Measurements from ENCODE around the gene GRK1. TPM values are rescaled to one million over a fixed set of nuclear protein-coding genes. Genes with fewer than 3 reads are reported as not detected.
"Not testable (repeated sequence)": the region's sequence is repeated elsewhere in the genome, so short reads cannot be mapped to it uniquely, and the experiment has no call there.

The GRK1 gene
- total RNA-seq, 1 donor from 2014 or later: not detected

DNA sequence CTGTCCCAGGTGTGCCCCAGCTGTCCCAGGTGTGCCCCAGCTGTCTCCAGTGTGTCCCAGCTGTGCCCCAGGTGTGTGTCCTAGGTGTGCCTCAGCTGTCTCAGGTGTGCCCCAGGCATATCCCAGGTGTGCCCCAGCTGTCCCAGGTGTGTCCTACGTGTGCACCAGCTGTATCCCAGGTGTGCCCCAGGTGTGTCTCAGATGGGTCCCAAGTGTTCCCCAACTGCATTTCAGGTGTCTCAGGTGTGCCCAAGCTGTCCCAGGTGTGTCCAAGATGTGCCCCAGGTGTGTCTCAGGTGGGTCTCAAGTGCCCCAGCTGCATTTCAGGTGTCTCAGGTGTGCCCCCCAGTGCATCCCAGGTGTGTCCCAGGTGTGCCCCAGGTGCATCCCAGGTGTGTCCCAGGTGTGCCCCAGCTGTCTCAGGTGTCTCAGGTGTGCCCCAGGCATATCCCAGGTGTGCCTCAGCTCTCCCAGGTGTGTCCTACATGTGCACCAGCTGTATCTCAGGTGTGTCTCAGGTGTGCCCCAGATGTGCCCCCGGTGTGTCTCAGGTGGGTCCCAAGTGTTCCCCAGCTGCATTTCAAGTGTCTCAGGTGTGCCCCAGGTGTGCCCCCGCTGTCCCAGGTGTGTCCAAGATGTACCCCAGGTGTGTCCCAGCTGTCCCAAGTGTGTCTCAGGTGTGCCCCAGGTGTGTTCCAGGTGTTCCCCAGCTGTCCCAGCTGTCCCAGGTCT is 1.3 kb upstream of the GRK1 start:
- no peak for DNase-seq (ENCODE audit: low read depth in 2 of 2)

GRCh38 chr13:113666329-113666670 is 719 bp upstream of the GRK1 start:
- no peak for DNase-seq (ENCODE audit: low read depth in 2 of 2)

DNA sequence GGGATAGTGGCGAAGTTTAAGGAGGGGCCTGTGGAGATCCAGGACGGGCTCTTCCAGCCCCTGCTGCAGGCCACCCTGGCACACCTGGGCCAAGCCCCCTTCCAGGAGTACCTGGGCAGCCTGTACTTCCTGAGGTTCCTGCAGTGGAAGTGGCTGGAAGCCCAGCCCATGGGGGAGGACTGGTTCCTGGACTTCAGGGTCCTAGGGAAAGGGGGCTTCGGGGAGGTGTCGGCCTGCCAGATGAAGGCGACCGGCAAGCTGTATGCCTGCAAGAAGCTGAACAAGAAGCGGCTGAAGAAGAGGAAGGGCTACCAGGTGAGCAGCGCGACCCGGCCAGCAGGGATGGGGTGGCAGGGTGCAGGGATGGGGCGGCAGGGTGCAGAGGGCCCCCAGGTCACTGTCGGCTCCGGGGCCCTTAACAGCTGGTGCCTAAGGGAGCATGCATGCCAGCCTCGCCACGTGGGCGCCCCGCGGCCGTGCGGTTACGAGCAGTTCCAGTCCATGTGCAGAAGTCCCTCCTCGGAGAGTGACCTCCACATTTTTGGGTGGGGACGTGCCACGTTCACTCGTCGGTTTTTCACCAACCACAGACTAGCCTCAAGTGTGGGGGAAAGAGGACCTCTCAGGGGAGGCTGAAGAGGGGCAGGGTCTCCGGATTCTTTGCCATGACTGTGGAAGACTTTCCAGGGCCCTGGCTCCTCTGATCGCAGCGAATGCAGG is 912 bp downstream of the GRK1 start:
- no peak for DNase-seq (ENCODE audit: low read depth in 2 of 2)

GRCh38 chr13:113668491-113668971 is 1.5 kb downstream of the GRK1 start:
- DNase-seq (ENCODE audit: low read depth in 2 of 2): no peak

GRCh38 chr13:113669231-113669754 is 2.3 kb downstream of the GRK1 start:
- DNase-seq (ENCODE audit: low read depth in 2 of 2): no peak

- no peak for DNase-seq (ENCODE audit: low read depth in 2 of 2)
Measured at GRCh38 chr13:113669755-113670341, 2.8 kb downstream of the GRK1 start.

GRCh38 chr13:113670541-113670940 is 3.5 kb downstream of the GRK1 start:
- no peak for DNase-seq (ENCODE audit: low read depth in 2 of 2)

DNA sequence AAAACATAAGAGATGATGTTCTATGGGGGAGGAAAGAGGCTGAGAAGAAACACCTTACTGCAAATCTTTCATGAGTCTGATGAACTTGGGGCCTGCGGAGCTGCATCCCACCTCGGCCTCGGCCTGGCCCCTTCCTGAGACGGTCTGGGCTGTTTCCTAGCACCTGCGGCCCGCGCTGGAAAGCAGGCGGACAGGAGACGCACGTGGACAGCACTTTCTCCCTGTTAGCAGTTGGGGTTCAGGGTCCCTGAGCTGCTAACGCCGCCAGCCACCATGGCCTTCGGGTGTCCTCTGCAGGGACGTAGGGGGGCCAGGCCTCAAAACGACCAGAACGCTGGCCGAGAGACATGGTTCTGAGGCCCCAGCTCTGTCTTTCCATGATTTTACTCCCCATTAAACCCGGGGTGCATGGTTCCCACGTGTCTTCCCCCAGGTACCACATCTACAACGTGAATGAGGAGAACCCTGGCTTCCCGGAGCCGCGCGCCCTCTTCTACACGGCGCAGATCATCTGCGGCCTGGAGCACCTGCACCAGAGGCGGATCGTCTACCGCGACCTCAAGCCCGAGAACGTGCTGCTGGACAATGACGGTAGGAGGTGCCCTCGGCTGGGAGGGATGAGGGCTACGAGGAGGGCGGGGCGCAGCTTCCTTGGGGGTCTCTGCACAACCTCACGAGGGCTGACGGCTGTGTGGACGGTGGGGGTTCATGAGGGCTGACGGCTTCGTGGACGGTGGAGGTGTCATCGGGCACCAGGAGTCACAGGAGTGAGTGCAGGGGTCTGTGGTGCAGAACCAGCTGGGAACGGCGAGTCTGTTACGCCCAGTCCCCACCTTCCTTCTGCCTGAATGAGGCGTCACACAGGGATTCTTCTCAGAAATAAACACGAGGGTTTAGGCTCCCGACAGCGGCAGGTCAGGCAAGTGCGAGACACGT is 4.3 kb downstream of the GRK1 start:
- DNase-seq (ENCODE audit: low read depth in 2 of 2): no peak

- no peak for DNase-seq (ENCODE audit: low read depth in 2 of 2)
Measured at GRCh38 chr13:113672002-113672651, 5.1 kb downstream of the GRK1 start.

- DNase-seq (ENCODE audit: low read depth in 2 of 2): no peak
Measured at GRCh38 chr13:113722921-113723320, 55.9 kb downstream of the GRK1 start.

DNA sequence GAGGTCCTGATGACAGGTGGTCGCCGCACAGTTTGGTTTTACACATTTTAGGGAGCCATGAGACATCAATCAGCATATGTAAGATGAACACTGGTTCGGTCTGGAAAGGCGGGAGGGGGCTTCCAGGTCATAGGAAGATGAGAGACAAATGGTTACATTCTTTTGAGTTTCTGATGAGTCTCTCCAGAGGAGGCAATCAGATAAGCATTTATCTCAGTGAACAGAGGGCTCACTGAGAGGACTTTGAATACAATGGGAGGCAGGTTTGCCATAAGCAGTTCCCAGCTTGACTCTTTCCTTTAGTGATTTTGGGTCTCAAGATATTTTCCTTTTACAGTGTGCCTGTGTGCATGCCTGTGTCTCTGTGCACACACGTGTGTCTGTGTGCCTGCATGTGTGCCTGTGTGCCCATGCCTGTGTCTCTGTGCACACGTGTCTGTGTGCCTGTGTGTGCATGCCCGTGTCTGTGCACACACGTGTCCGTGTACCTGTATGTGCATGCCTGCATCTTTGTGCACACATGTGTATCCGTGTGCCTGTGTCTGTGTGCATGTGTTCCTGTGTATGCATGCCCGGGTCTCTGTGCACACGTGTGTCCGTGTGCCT is 56.5 kb downstream of the GRK1 start:
- no peak for DNase-seq (ENCODE audit: low read depth in 2 of 2)

DNA sequence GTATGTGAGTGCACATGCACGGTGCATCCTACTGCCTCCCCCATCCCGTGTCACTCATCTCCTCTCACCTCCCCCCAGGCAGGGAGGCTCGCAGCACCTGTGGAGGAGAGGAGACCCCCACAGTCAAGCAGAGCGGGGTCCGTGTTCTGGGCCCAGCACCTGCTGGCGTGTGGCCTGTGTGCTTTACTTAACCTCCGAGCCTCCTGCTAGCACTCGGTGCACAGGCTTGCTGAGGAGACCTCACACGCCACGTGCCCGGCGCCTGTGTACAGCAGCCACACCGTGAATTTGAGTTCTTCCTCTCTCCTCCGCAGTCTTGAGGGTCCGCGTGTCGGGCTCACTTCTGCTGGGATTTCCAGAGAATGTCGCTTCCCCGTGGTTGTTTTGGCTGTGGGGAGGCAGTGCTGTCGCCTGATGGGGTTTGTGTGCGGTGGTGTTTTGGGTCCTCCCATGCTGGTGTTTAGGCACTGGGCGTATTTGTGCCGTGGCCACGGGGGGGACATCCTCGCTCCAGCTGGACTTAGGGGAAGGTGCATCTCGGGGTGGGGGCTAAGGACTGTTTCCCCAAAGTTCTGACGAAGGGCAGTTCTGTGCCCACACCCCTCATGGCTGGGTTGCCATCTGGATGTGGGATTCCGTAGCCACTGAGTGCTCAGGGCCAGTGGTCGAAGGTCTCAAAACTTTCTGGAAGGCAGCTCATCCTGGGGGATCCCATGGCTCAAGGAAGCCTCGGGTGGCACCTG is 57.2 kb downstream of the GRK1 start:
- DNase-seq (ENCODE audit: low read depth in 2 of 2): no peak

- peak; percentile 27 to 73 for DNase-seq (ENCODE audit: low read depth in 2 of 2)
Measured at GRCh38 chr13:113724780-113725315, 57.8 kb downstream of the GRK1 start.

DNA sequence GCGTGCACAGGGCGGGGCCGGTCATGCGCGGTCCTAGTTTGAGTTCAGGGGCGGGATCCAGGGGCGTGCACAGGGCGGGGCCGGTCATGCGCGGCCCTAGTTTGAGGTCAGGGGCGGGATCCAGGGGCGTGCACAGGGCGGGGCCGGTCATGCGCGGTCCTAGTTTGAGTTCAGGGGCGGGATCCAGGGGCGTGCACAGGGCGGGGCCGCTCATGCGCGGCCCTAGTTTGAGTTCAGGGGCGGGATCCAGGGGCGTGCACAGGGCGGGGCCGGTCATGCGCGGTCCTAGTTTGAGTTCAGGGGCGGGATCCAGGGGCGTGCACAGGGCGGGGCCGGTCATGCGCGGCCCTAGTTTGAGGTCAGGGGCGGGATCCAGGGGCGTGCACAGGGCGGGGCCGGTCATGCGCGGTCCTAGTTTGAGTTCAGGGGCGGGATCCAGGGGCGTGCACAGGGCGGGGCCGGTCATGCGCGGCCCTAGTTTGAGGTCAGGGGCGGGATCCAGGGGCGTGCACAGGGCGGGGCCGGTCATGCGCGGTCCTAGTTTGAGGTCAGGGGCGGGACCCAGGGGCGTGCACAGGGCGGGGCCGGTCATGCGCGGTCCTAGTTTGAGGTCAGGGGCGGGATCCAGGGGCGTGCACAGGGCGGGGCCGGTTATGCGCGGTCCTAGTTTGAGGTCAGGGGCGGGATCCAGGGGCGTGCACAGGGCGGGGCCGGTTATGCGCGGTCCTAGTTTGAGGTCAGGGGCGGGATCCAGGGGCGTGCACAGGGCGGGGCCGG is 58.5 kb downstream of the GRK1 start:
- not testable (repeated sequence) for DNase-seq (ENCODE audit: low read depth in 2 of 2)

- not testable (repeated sequence) for DNase-seq (ENCODE audit: low read depth in 2 of 2)
Measured at GRCh38 chr13:113726106-113726821, 59.2 kb downstream of the GRK1 start.

GRCh38 chr13:113726961-113727411 is 60.0 kb downstream of the GRK1 start:
- no peak for DNase-seq (ENCODE audit: low read depth in 2 of 2)

- DNase-seq (ENCODE audit: low read depth in 2 of 2): no peak
Measured at GRCh38 chr13:113728571-113729054, 61.6 kb downstream of the GRK1 start.

Data from dermis microvascular lymphatic vessel endothelial cell (primary cell).